ENCODE measurements around the gene CSTF1. TPM values are rescaled to one million over a fixed set of nuclear protein-coding genes. Genes with fewer than 3 reads are reported as not detected.

The CSTF1 gene
- total and polyA plus RNA-seq, 2 of the 4 experiments (the other 2 are of a cell fraction), result 48.8 to 105 TPM

DNA sequence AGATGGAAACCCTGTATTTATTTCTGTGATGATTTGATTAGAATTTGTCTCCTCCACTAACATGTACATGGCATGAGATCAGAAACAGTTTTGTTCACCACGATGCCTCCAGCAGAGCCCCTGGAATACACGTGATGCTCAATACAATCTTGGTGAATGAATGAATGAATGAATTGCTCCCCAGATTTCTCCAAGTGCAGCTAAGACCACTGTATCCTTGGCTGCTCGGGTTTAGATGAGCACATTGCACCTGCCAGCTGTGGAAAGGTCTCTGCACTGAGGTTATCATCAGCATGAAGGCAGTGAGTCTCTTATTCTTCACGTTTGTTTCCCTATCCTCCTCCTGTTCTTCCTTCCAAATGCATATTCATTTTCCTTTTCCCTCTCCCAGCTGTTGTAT, 37.5 kb downstream of the CSTF1 start:
- Histone ChIP-seq H3K14ac (replicated peaks; ENCODE audit: low read depth, low read length) (peak overlapping the region; percentile 99), H3K4me2 (ENCODE audit: low read depth, low read length) (peak overlapping the region; percentile 36), H3K27me3 (ENCODE audit: control insufficient read depth, insufficient read depth, low read length) (no peaks in the 10 kb centered on the region), H2AFZ (replicated peaks; ENCODE audit: low read length, poor library complexity) (peak overlapping the region; percentile 66), H2BK5ac (ENCODE audit: low read depth, low read length, poor library complexity, severe bottlenecking) (peak overlapping the region; percentile 97), H3K79me1 (ENCODE audit: low read depth in 1 of 2, low read length in 2 of 2) (peaks cover 35 to 73% of the 10 kb centered on the region in 2 experiments), H3K9me1 (ENCODE audit: insufficient read depth, low read length) (peaks cover 31% of the 10 kb centered on the region), H4K91ac (ENCODE audit: insufficient read depth, low read depth, low read length) (peak overlapping the region; percentile 99), H2BK20ac (ENCODE audit: low read depth, low read length) (peak overlapping the region; percentile 99), H3K4me1 (ENCODE audit: control insufficient read depth, insufficient read depth, low read length) (peaks cover 39% of the 10 kb centered on the region), H3K36me3 (ENCODE audit: control insufficient read depth, insufficient read depth, low read length) (peaks cover 8% of the 10 kb centered on the region), H3K4me3 (ENCODE audit: insufficient read depth, low read depth, low read length) (no peak overlapping the region), H4K5ac (ENCODE audit: low read depth, low read length) (peak overlapping the region; percentile 99), H3K56ac (ENCODE audit: extremely low read depth, insufficient read depth, low read length) (peak overlapping the region; percentile 95), H3K27ac (ENCODE audit: insufficient read depth, low read length) (peak overlapping the region; percentile 95), H4K8ac (ENCODE audit: low read depth in 2 of 2, low read length in 2 of 2) (peak overlapping the region; percentile 94), H3K9me3 (ENCODE audit: control insufficient read depth, insufficient read depth, low read length) (no peaks in the 10 kb centered on the region), H2BK15ac (ENCODE audit: low read depth, low read length) (peak overlapping the region; percentile 98), H2AK9ac (replicated peaks; ENCODE audit: low read depth, low read length, poor library complexity) (peak overlapping the region; percentile 83), H3K9ac (ENCODE audit: low read depth, low read length) (peak overlapping the region; percentile 90), H3K23ac (ENCODE audit: low read depth, low read length) (peak overlapping the region; percentile 99), H2BK120ac (ENCODE audit: low read depth, low read length) (peak overlapping the region; percentile 100), H3K18ac (ENCODE audit: low read depth, low read length) (peak overlapping the region; percentile 98), H3K4ac (ENCODE audit: low read depth, low read length) (peak overlapping the region; percentile 99), H2AK5ac (ENCODE audit: low read depth, low read length) (peak overlapping the region; percentile 100), H4K20me1 (ENCODE audit: insufficient read depth, low read length) (no peaks in the 10 kb centered on the region)
- intact Hi-C loops (cut with micrococcal nuclease), result no loop called here
- no CpG with 5 or more reads among the region's 4 CpGs for WGBS, 2 experiments (ENCODE audit: extremely low coverage in 2 of 2, insufficient read length in 1 of 2)
- CTCF ChIA-PET, result no interaction called here
- dilution Hi-C loops (cut with HindIII; ENCODE audit: low sequenced_read_pairs, unreplicated experiment), result no loop called here
- TSS peak; percentile 39 for BruUV-seq (replicated peaks)
- in situ Hi-C loops (cut with MboI; ENCODE audit: low sequenced_read_pairs), result no loop called here
- POLR2A ChIA-PET (ENCODE audit: unreplicated experiment), result interaction anchor here (1.0 kb wide), 1 partner anchor 18 kb away, joined by 4 read pairs; the partner anchor contains the start of gene CASS4
- no peak for TF ChIP-seq MXI1 (IDR thresholded peaks at IDR 0.05; ENCODE audit: borderline replicate concordance, low read depth, low read length)
- TF ChIP-seq, protein P1, sequence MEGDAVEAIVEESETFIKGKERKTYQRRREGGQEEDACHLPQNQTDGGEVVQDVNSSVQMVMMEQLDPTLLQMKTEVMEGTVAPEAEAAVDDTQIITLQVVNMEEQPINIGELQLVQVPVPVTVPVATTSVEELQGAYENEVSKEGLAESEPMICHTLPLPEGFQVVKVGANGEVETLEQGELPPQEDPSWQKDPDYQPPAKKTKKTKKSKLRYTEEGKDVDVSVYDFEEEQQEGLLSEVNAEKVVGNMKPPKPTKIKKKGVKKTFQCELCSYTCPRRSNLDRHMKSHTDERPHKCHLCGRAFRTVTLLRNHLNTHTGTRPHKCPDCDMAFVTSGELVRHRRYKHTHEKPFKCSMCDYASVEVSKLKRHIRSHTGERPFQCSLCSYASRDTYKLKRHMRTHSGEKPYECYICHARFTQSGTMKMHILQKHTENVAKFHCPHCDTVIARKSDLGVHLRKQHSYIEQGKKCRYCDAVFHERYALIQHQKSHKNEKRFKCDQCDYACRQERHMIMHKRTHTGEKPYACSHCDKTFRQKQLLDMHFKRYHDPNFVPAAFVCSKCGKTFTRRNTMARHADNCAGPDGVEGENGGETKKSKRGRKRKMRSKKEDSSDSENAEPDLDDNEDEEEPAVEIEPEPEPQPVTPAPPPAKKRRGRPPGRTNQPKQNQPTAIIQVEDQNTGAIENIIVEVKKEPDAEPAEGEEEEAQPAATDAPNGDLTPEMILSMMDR (conservative IDR thresholded peaks at IDR 0.05; ENCODE audit: low read depth, low read length), result no peak
- TF ChIP-seq, protein P2, sequence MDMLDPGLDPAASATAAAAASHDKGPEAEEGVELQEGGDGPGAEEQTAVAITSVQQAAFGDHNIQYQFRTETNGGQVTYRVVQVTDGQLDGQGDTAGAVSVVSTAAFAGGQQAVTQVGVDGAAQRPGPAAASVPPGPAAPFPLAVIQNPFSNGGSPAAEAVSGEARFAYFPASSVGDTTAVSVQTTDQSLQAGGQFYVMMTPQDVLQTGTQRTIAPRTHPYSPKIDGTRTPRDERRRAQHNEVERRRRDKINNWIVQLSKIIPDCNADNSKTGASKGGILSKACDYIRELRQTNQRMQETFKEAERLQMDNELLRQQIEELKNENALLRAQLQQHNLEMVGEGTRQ (IDR thresholded peaks at IDR 0.05; ENCODE audit: low read depth, low read length), result no peak
- TF ChIP-seq FOS (IDR thresholded peaks at IDR 0.05; ENCODE audit: low read depth, low read length), result no peak
- TF ChIP-seq MAFK (IDR thresholded peaks at IDR 0.05; ENCODE audit: low read depth, low read length), result no peak
- ATAC-seq (ENCODE audit: low read depth), result no peak
- DNase-seq, result no peak
